HUES6 (cell line): ENCODE measurements around the gene LBX1.

Experiments
- H3K27ac ChIP-seq: 2 replicates; pipeline ENCODE4 v1.7.0; 2013; ENCODE audit warnings: low read depth, mild to moderate bottlenecking, low read length, inconsistent platforms
- H3K27me3 ChIP-seq: 2 replicates; pipeline ENCODE4 v1.6.1; 2013; ENCODE audit warnings: low read length; ENCODE audit not compliant: control insufficient read depth, insufficient read depth
- H3K36me3 ChIP-seq: 2 replicates; pipeline ENCODE4 v1.6.1; 2013; ENCODE audit warnings: low read length; ENCODE audit not compliant: control insufficient read depth, insufficient read depth
- H3K4me1 ChIP-seq: 2 replicates; pipeline ENCODE4 v1.6.1; 2013; ENCODE audit warnings: low read length; ENCODE audit not compliant: control insufficient read depth, insufficient read depth
- H3K4me3 ChIP-seq: 2 replicates; pipeline ENCODE4 v1.5.1; 2013; ENCODE audit warnings: low read depth, low read length
- H3K9ac ChIP-seq: one replicate; pipeline ENCODE4 v1.6.1; 2013; ENCODE audit warnings: mild to moderate bottlenecking, low read length
- H3K9me3 ChIP-seq: 2 replicates; pipeline ENCODE4 v1.6.1; 2013; ENCODE audit warnings: low read depth, low read length; ENCODE audit not compliant: control insufficient read depth, insufficient read depth

Gene LBX1

GRCh38 chr10:101241840-101242707, 12.8 kb upstream of the LBX1 start:
- no peaks in the 10 kb centered on the region for H3K9me3 ChIP-seq
- H3K4me1 ChIP-seq = peaks cover 17% of the 10 kb centered on the region

GRCh38 chr10:101238732-101239105, 9.5 kb upstream of the LBX1 start:
- Histone ChIP-seq H3K27ac (no peak overlapping the region), H3K4me1 (peaks cover 15% of the 10 kb centered on the region), H3K9ac (no peak overlapping the region), H3K4me3 (0 out of 2 replicates have a peak overlapping the region, but pooled peaks have one; percentile 1), H3K36me3 (no peaks in the 10 kb centered on the region), H3K9me3 (no peaks in the 10 kb centered on the region), H3K27me3 (peaks cover 97% of the 10 kb centered on the region)

More at GRCh38 chr10:101241840-101242707, 12.8 kb upstream of the LBX1 start:
- peaks cover 83% of the 10 kb centered on the region for H3K27me3 ChIP-seq
- H3K4me3 ChIP-seq = no peak overlapping the region
- H3K36me3 ChIP-seq = no peaks in the 10 kb centered on the region
- no peak overlapping the region for H3K27ac ChIP-seq
- no peak overlapping the region for H3K9ac ChIP-seq

GRCh38 chr10:101237982-101238731, 8.9 kb upstream of the LBX1 start:
- no peak overlapping the region for H3K9ac ChIP-seq
- H3K36me3 ChIP-seq = no peaks in the 10 kb centered on the region
- no peak overlapping the region for H3K27ac ChIP-seq
- peaks cover 15% of the 10 kb centered on the region for H3K4me1 ChIP-seq
- peaks cover 97% of the 10 kb centered on the region for H3K27me3 ChIP-seq
- H3K9me3 ChIP-seq = no peaks in the 10 kb centered on the region
- H3K4me3 ChIP-seq = peak overlapping the region; percentile 1; the same call in 1 of the 2 replicates

GRCh38 chr10:101237081-101237981, 8.1 kb upstream of the LBX1 start:
- H3K9me3 ChIP-seq = no peaks in the 10 kb centered on the region
- no peak overlapping the region for H3K27ac ChIP-seq
- peaks cover 98% of the 10 kb centered on the region for H3K27me3 ChIP-seq
- H3K9ac ChIP-seq = no peak overlapping the region
- H3K36me3 ChIP-seq = no peaks in the 10 kb centered on the region
- peaks cover 15% of the 10 kb centered on the region for H3K4me1 ChIP-seq
- peak overlapping the region; percentile 58 for H3K4me3 ChIP-seq

GRCh38 chr10:101236376-101237080, 7.3 kb upstream of the LBX1 start:
- no peak overlapping the region for H3K9ac ChIP-seq
- no peak overlapping the region for H3K27ac ChIP-seq
- peaks cover 98% of the 10 kb centered on the region for H3K27me3 ChIP-seq
- peak overlapping the region; percentile 58 for H3K4me3 ChIP-seq
- H3K9me3 ChIP-seq = no peaks in the 10 kb centered on the region
- H3K36me3 ChIP-seq = no peaks in the 10 kb centered on the region
- peaks cover 15% of the 10 kb centered on the region for H3K4me1 ChIP-seq

- no peaks in the 10 kb centered on the region for H3K9me3 ChIP-seq
- peaks cover 100% of the 10 kb centered on the region for H3K27me3 ChIP-seq
- peak overlapping the region; percentile 58 for H3K4me3 ChIP-seq
- no peaks in the 10 kb centered on the region for H3K36me3 ChIP-seq
- H3K4me1 ChIP-seq = peaks cover 22% of the 10 kb centered on the region
- no peak overlapping the region for H3K9ac ChIP-seq
- no peak overlapping the region for H3K27ac ChIP-seq
These were observed 6.5 kb upstream of the LBX1 start for GRCh38 chr10:101235766-101236165.

GRCh38 chr10:101234333-101234732, 5.1 kb upstream of the LBX1 start:
- Histone ChIP-seq H3K9me3 (no peaks in the 10 kb centered on the region), H3K27ac (no peak overlapping the region), H3K27me3 (peaks cover 100% of the 10 kb centered on the region), H3K9ac (no peak overlapping the region), H3K4me3 (no peak overlapping the region), H3K4me1 (peaks cover 28% of the 10 kb centered on the region), H3K36me3 (no peaks in the 10 kb centered on the region)

- Histone ChIP-seq H3K4me1 (peaks cover 33% of the 10 kb centered on the region), H3K9me3 (no peaks in the 10 kb centered on the region), H3K9ac (no peak overlapping the region), H3K27me3 (peaks cover 100% of the 10 kb centered on the region), H3K4me3 (no peak overlapping the region), H3K27ac (no peak overlapping the region), H3K36me3 (no peaks in the 10 kb centered on the region)
These were observed 4.6 kb upstream of the LBX1 start for GRCh38 chr10:101233863-101234262.

GRCh38 chr10:101233443-101233842, 4.2 kb upstream of the LBX1 start:
- no peak overlapping the region for H3K27ac ChIP-seq
- H3K9me3 ChIP-seq = no peaks in the 10 kb centered on the region
- H3K4me1 ChIP-seq = peaks cover 32% of the 10 kb centered on the region
- no peak overlapping the region for H3K4me3 ChIP-seq
- no peaks in the 10 kb centered on the region for H3K36me3 ChIP-seq
- H3K9ac ChIP-seq = no peak overlapping the region
- peaks cover 100% of the 10 kb centered on the region for H3K27me3 ChIP-seq
